GM12872 (cell line): ENCODE measurements around the gene SERP2.

Experiments used
- TF ChIP-seq, protein P1 (sequence below): IDR thresholded peaks from 3 replicates; pipeline ENCODE4 v1.5.1; 2011; ENCODE audit warnings: low read depth, mild to moderate bottlenecking, low read length, moderate library complexity; ENCODE audit not compliant: insufficient read depth

Gene SERP2

DNA sequence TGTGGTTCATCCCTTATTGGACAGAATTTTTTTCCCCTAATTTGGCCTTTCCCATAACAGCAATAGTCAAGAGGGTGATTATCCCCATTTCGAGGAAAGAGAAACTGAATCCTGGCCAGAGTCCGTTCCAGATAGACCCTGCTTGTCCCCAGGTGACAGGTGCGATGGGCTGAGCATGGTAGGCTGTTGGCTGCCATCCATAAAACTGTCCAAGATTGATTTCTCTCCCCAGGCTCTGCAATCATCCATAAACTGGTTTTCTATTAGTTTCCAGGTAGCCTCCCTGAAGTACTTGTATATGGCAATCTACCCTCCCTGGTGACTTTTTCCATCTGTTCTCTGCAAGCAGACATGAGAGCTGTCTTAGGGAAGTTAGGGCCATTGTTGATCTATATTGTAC lies 25.4 kb downstream of the SERP2 start:
- TF ChIP-seq, protein P1, sequence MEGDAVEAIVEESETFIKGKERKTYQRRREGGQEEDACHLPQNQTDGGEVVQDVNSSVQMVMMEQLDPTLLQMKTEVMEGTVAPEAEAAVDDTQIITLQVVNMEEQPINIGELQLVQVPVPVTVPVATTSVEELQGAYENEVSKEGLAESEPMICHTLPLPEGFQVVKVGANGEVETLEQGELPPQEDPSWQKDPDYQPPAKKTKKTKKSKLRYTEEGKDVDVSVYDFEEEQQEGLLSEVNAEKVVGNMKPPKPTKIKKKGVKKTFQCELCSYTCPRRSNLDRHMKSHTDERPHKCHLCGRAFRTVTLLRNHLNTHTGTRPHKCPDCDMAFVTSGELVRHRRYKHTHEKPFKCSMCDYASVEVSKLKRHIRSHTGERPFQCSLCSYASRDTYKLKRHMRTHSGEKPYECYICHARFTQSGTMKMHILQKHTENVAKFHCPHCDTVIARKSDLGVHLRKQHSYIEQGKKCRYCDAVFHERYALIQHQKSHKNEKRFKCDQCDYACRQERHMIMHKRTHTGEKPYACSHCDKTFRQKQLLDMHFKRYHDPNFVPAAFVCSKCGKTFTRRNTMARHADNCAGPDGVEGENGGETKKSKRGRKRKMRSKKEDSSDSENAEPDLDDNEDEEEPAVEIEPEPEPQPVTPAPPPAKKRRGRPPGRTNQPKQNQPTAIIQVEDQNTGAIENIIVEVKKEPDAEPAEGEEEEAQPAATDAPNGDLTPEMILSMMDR, result no peak

DNA sequence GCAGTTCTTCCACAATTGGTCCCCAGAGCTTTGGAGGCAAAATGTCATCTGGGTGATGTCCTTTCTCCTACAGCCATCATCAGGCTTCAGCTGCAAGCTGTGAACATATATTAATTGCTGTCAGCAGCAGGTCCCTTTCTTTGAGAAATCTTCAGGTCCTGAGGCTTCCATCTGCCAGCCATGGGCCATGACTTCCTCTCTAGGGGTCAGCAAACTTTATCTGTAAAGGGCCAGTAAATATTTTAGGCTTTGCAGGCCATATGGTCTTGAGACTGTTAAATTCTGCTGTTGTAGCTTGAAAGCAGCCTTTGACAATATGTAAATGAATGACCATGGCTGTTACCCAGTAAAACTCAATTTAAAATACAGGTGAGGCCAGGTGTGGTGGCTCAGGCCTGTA lies 27.1 kb downstream of the SERP2 start:
- TF ChIP-seq, protein P1, result no peak

DNA sequence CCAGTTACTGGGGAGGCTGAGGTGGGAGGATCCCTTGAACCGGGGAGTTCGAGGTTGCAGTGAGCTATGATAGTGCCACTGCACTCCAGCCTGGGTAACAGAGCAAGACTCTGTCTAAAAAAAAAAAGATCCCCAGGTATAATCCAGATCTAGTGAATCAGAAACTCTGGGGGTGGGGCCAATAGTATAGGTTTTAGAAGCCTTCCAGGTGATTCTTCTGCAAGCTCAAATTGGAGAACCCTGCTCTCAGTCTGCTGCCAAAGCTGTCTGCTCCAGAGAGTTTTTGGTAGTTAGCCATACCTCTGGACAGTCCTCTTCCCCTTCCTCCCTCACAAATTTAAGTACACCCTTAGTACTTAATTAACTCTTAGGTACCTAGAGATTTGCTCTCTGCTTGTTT lies 28.0 kb downstream of the SERP2 start:
- TF ChIP-seq, protein P1, result no peak

DNA sequence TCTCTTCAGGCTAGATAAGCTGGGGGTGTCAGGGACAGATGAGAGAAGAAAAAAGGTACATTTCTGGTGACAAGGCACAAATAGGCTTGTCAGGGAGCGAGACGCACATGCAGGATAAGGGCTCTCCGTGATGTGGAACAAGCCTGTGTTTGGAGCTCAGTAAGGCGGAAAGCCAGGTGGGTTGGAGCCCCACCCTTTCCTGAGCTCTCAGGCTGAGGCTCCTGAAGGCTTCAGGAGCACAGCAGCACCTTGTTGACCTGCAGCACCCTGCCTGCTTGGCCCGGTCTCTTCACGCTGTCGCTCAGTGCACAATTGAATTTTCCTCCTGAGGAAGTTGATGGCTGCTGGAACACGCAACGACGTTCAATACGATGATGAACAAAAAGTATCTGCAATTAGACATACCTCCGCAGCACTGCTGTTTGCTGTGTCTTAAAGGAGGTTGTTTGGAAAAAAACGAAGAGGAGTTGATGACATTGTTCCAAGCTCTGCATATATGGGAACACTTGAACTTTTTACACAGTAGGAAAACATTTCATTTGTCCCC lies 29.3 kb downstream of the SERP2 start:
- TF ChIP-seq, protein P1, result no peak

DNA sequence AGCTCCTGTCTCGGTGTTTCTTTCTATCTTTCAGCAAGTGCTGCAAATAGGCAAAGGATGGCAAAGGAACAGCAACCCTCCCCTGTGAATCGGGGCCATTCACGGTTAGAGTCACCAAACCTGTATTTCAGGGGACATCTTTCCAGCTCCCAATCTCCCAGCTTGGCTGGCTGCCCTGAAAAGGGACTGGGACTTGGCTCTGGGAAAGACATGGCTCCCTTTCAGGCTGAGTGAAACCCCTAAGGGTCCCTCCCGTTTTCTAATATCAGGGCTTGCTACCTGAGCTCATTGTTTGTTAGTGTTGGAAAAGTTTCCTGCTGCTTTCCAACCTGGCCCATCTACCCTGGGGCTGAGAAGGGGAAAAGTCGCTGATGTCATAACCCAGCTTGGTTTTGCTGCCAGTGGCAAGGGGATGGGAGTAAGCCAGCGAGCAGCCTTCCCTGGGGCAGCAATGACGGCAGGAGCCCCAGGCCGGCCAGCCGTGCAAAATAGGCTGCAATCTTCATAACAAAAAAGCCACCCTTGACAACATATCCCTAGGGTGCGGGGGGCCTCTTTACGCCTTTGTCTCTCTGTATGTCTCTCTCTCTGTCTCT lies 29.9 kb downstream of the SERP2 start:
- TF ChIP-seq, protein P1, result no peak

DNA sequence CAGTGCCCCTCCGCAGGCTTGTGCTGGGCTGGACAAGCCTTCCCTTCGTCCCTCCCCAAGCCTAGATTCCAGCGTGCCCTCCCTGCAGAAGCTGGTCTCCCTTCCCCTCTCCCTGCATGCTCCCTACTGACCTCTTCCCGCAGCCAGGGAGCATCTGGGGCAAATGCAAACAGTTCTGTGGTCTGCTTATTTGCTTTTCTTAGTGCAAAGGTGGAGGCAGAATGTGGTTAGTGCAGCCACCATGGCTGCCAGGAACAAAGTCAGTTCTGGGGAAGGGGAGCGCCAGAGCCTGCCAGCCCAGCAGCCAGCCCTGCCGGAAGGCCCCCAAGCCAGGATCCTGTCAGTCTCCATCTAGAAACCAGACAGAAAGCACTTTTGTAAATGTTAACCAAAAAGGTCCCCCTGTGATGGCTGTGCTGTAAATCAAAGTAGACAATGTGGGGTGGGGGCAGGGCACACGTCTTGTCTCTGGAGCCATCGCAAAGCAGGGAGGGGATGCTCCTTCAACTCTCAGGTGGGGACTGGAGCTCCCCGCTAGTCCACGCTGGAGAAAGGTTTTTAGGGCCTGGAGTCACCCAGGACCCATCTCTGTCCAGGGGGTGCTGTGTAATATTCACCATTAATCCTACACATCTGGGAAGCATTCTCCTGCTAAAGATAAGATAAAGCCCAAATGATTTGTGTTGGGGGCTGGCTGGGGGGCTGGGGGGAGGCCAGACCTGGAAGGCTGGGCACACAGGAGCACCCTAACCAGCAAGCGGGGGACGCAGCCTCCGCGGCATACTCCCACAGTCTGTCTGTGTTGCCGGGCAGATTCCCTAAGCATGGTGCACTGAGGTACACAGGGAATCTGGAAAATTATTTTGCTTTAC lies 30.9 kb downstream of the SERP2 start:
- TF ChIP-seq, protein P1, result no peak

DNA sequence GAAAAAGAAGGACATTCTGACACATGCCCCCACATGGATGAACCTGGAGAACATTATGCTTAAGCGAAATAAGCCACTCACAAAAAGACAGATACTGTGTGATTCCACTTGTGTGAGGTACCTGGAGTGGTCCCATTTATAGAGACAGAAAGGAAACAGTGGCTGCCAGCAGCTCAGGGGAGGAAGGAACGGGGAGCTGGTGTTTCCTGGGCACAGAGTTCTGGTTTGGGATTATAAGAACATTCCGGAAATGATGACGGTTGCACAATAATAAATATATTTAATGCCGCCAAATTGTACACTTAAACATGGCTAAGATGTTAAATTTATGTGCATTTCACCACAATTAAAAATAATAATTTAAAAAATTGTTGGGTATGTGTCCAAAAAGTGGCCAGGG lies 33.0 kb downstream of the SERP2 start:
- TF ChIP-seq, protein P1, result no peak
